GM12878 (cell line): ENCODE results near the gene PPARA. TPM values are rescaled to one million over a fixed set of nuclear protein-coding genes. Genes with fewer than 3 reads are reported as not detected.

Experiments used
- ATAC-seq: fragments of 200-7000 bp; cut with Tn5 transposase; 3 replicates; pipeline ENCODE4 v1.9.1; 2020; ENCODE audit warnings: mild to moderate bottlenecking, moderate library complexity
- BruUV-seq: library from RNA; stranded (reverse); fragments of 400-500 nt; replicated peaks from 2 replicates; lab custom pipeline; 2021; lab: Mats Ljungman, UMichigan
- CTCF ChIA-PET: fragments of 300-600 bp; sonication (Branson Sonifier 250); formaldehyde crosslinking; extraction: SDS; loops from one replicate; lab custom pipeline; 2021; ENCODE audit warnings: inconsistent platforms; lab: Yijun Ruan, JAX
- POLR2A ChIA-PET: fragments of 350-600 bp; formaldehyde crosslinking; extraction: SDS; loops from one replicate; lab custom pipeline; 2021; ENCODE audit warnings: inconsistent platforms; lab: Charles Lee
- RAD21 ChIA-PET: fragments of 300-600 bp; sonication (Branson Sonifier 250); formaldehyde crosslinking; loops from one replicate; lab custom pipeline; 2023; ENCODE audit warnings: antibody characterized with exemption; ENCODE audit not compliant: unreplicated experiment; lab: Charles Lee
- SMC1A ChIA-PET: fragments of 300-600 bp; sonication (Branson Sonifier 250); formaldehyde crosslinking; loops from one replicate; lab custom pipeline; 2023; ENCODE audit not compliant: unreplicated experiment, uncharacterized antibody; lab: Charles Lee
- DNase-seq: peaks from one replicate; pipeline ENCODE4 v3.0.0-alpha.2; 2011; ENCODE audit warnings: low read depth, low spot score
- FAIRE-seq: peaks from 3 replicates; lab custom pipeline; 2011; peaks lifted over from hg19 to GRCh38; lab: Jason Lieb, UNC
- H2AFZ ChIP-seq: 2 replicates; pipeline ENCODE4 v1.6.0; 2011; ENCODE audit warnings: low read depth, low read length, control low read depth; ENCODE audit not compliant: control insufficient read depth
- H3K27ac ChIP-seq: 2 replicates; pipeline ENCODE4 v1.5.1; 2011; ENCODE audit warnings: control low read depth; ENCODE audit not compliant: control insufficient read depth, insufficient read depth
- H3K27me3 ChIP-seq, 2 experiments: replicated peaks in 1 of 2; 2 replicates each; pipeline versions ENCODE4 v1.6.0 to v1.6.1; 2011; ENCODE audit warnings: low read length in 1 of 2; ENCODE audit not compliant: control insufficient read depth in 2 of 2, insufficient read depth in 2 of 2
- H3K36me3 ChIP-seq, 2 experiments: 2 replicates each; pipeline ENCODE4 v1.5.1; 2011; ENCODE audit warnings: low read length in 1 of 2; ENCODE audit not compliant: control insufficient read depth in 2 of 2, insufficient read depth in 2 of 2
- H3K4me1 ChIP-seq: 2 replicates; pipeline ENCODE4 v1.6.1; 2011; ENCODE audit warnings: mild to moderate bottlenecking, low read length, moderate library complexity, mixed read lengths; ENCODE audit not compliant: control insufficient read depth, insufficient read depth
- H3K4me2 ChIP-seq: 2 replicates; pipeline ENCODE4 v1.6.0; 2011; ENCODE audit warnings: control low read depth; ENCODE audit not compliant: control insufficient read depth, insufficient read depth
- H3K4me3 ChIP-seq: fragments of 200-600 bp; sonication (generic); 2 replicates; pipeline ENCODE4 v1.5.1; 2016
- H3K79me2 ChIP-seq: 2 replicates; pipeline ENCODE4 v1.6.0; 2011; ENCODE audit warnings: low read length; ENCODE audit not compliant: control insufficient read depth, insufficient read depth
- H3K9ac ChIP-seq: 2 replicates; pipeline ENCODE4 v1.8.0; 2011; ENCODE audit warnings: low read length, control low read depth, mixed read lengths; ENCODE audit not compliant: control insufficient read depth, insufficient read depth
- H3K9me3 ChIP-seq: replicated peaks from 3 replicates; pipeline ENCODE4 v1.5.1; 2011; ENCODE audit warnings: mild to moderate bottlenecking, low read length; ENCODE audit not compliant: control insufficient read depth, insufficient read depth
- H4K20me1 ChIP-seq: 2 replicates; pipeline ENCODE4 v1.6.0; 2011; ENCODE audit not compliant: control insufficient read depth, insufficient read depth
- CEBPB ChIP-seq, 2 experiments: fragments of 150-350 bp in 1 of 2; IDR thresholded peaks; 2 replicates each; pipeline ENCODE4 v1.6.1; 2012 to 2014; ENCODE audit warnings: low read depth in 2 of 2, low read length in 2 of 2, borderline replicate concordance in 1 of 2, inconsistent platforms in 1 of 2
- CEBPZ ChIP-seq: fragments of 150-350 bp; IDR thresholded peaks from 2 replicates; pipeline ENCODE4 v1.6.1; 2016; ENCODE audit warnings: low read depth, low read length
- CHD2 ChIP-seq: IDR thresholded peaks from 2 replicates; pipeline ENCODE4 v1.6.1; 2011; ENCODE audit warnings: low read depth, low read length, improper control_type of control experiment, borderline replicate concordance
- FOXK2 ChIP-seq: fragments of 450-650 bp; IDR thresholded peaks from 2 replicates; pipeline ENCODE4 v1.6.1; 2017; ENCODE audit warnings: mild to moderate bottlenecking, moderate library complexity
- POU2F2 ChIP-seq: IDR thresholded peaks from 3 replicates; pipeline ENCODE4 v1.6.1; 2011; ENCODE audit warnings: low read depth, mild to moderate bottlenecking, low read length, borderline replicate concordance
- RBBP5 ChIP-seq: fragments of 200-600 bp; sonication (generic); conservative IDR thresholded peaks from 2 replicates; pipeline ENCODE4 v1.6.1; 2016
- SIX5 ChIP-seq: IDR thresholded peaks from 2 replicates; pipeline ENCODE4 v1.6.1; 2011; ENCODE audit warnings: mild to moderate bottlenecking, low read depth, low read length, moderate library complexity; ENCODE audit not compliant: severe bottlenecking
- SUPT20H ChIP-seq: IDR thresholded peaks from 2 replicates; pipeline ENCODE4 v1.6.1; 2011; ENCODE audit warnings: low read depth, mild to moderate bottlenecking, low read length, moderate library complexity, borderline replicate concordance; ENCODE audit not compliant: control insufficient read depth
- ZBED1 ChIP-seq: IDR thresholded peaks from 2 replicates; pipeline ENCODE4 v1.6.1; 2016; ENCODE audit warnings: borderline replicate concordance
- ZBTB4 ChIP-seq: fragments of 450-650 bp; formaldehyde crosslinking; IDR thresholded peaks from 2 replicates; pipeline ENCODE4 v1.4.0; 2022; ENCODE audit warnings: mild to moderate bottlenecking, moderate library complexity
- ZZZ3 ChIP-seq: IDR thresholded peaks from 2 replicates; pipeline ENCODE4 v1.6.1; 2011; ENCODE audit warnings: low read depth; ENCODE audit not compliant: control insufficient read depth, insufficient read length
- WGBS: methylation state at CpG from one replicate; pipeline ENCODE4 v1.1.6; 2016; ENCODE audit warnings: low lambda C conversion rate; ENCODE audit not compliant: insufficient replicate concordance, insufficient coverage; ENCODE audit errors: missing lambda C conversion rate; 5-methylcytosine and 5-hydroxymethylcytosine counted together
- in situ Hi-C: fragments of 300-500 bp; cut with MboI; formaldehyde crosslinking; loops from 9 replicates; pipeline ENCODE4 v1.14.3; 2018; ENCODE audit warnings: mixed read lengths
- intact Hi-C: fragments of 100-400 bp; cut with micrococcal nuclease; formaldehyde crosslinking; loops from one replicate; pipeline ENCODE4 v1.14.2; 2022; ENCODE audit not compliant: unreplicated experiment
- polyA plus RNA-seq, 11 experiments: library from polyadenylated mRNA; depleted of rRNA in 4 of 11; unstranded in 6 of 11; stranded (reverse) in 5 of 11; fragments of >200 nt; fragmentation: Nextera tagmentation in 4 of 11; fragmentation: Illumina TruSeq in 1 of 11; extraction: Ambion mirVana in 4 of 11; extraction: Trizol in 1 of 11; gene quantifications; 1 replicate in 1 of 11; 2 replicates in 10 of 11; pipeline versions ENCODE4 v1.2.1 to v1.2.3, GENCODE V29; 2011 to 2016; ENCODE audit warnings: inconsistent platforms in 2 of 11, missing spikeins in 2 of 11, low read depth in 1 of 11
- total RNA-seq, 4 experiments: library from RNA; depleted of rRNA in 3 of 4; stranded (reverse); fragments of >200 nt in 3 of 4; fragmentation: Illumina TruSeq in 1 of 4; extraction: Trizol in 1 of 4; gene quantifications; 2 replicates each; pipeline versions ENCODE4 v1.2.1 to v1.2.3, GENCODE V29; 2013 to 2021

Gene PPARA
- total and polyA plus RNA-seq, 10 of the 15 experiments (the other 5 are each of a cell fraction or from before 2014, with no cell fraction given): 0.72 to 10.4 (median 4.6) TPM

GRCh38 chr22:46242076-46242475, 91.8 kb downstream of the PPARA start (continued):
- no peak for TF ChIP-seq POU2F2

- RAD21 ChIA-PET: interaction anchor here (0.9 kb wide), 1 partner anchor 52 kb away, joined by 4 read pairs; the partner anchor contains the start of gene GTSE1
- peaks cover 4% of the 10 kb centered on the region for H3K79me2 ChIP-seq
- ATAC-seq: no peak
- no peak for FAIRE-seq
- H2AFZ ChIP-seq: no peak overlapping the region
- intact Hi-C loops (no loop called here), in situ Hi-C loops (no loop called here)
- no peak overlapping the region for H3K27ac ChIP-seq
- H3K4me2 ChIP-seq: no peak overlapping the region
- H3K9ac ChIP-seq: no peak overlapping the region
- CTCF ChIA-PET: no interaction called here
- WGBS: 82% methylated on average over 9 of the region's 9 CpGs
- TF ChIP-seq ZBED1: no peak
- TF ChIP-seq ZZZ3: no peak
- no peak for TF ChIP-seq CEBPB (IDR thresholded peaks at IDR 0.05; ENCODE audit: borderline replicate concordance in 1 of 2, low read depth in 2 of 2, low read length in 2 of 2)
- no peak for TF ChIP-seq SIX5
- no peak for TF ChIP-seq ZBTB4 (CRISPR knock-in tag)
- TF ChIP-seq SUPT20H: no peak
- TF ChIP-seq FOXK2: no peak
- TF ChIP-seq RBBP5: no peak
- no peak for TF ChIP-seq CHD2
- TF ChIP-seq CEBPZ: no peak
- no TSS peak for BruUV-seq
- H3K4me3 ChIP-seq: no peak overlapping the region
- no peak for DNase-seq
- H3K4me1 ChIP-seq: peaks cover 4% of the 10 kb centered on the region
- SMC1A ChIA-PET: no interaction called here
- no peaks in the 10 kb centered on the region for H4K20me1 ChIP-seq
- H3K36me3 ChIP-seq: no peaks in the 10 kb centered on the region
- POLR2A ChIA-PET: no interaction called here
- no peaks in the 10 kb centered on the region for H3K9me3 ChIP-seq
- no peaks in the 10 kb centered on the region for H3K27me3 ChIP-seq
These were observed 94.4 kb downstream of the PPARA start for GRCh38 chr22:46244771-46245170.
